ENCODE results near the gene MAP4K3.
"Not testable (repeated sequence)": the region's sequence is repeated elsewhere in the genome, so short reads cannot be mapped to it uniquely, and the experiment has no call there.

MAP4K3 gene

GRCh38 chr2:39300044-39300978 lies 136.8 kb downstream of the MAP4K3 start:
- no peak for DNase-seq

DNA sequence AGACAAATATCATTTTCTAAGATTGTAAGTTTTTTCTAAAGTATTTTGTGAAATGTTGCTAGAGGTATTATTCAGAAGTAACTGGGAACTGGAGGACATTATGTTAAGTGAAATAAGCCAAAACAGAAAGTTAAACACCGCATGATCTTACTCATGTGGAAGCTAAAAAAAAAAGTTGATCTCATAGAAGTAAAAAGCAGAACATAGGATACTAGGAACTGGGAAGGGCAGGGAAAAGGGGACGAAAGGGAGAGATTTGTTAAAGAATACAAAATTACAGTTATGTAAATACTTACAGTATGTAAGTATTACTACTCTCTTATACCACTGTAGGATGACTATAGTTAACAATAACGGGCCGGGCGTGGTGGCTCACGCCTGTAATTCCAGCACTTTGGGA lies 146.7 kb downstream of the MAP4K3 start:
- no peak for DNase-seq

GRCh38 chr2:39289609-39290008 lies 147.5 kb downstream of the MAP4K3 start:
- no peak for DNase-seq

DNA sequence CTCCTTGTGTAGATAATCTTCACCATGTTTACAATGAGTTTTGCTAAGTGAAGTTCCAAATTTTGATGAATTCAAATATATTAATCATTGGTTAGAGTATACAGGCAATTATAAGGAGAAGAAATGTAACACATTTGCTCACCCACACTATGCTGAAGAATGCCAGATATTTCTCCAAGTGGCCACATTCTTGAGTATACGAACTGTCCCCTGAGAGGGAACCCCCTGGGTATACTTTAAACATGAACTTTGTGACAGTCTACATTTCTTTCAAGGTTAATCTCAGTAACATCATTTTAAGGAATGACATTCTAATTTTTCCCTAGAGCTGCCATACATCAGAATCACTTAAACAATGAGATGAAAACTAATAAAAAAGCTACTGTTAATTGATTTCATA lies 153.5 kb downstream of the MAP4K3 start:
- no peak for DNase-seq

DNA sequence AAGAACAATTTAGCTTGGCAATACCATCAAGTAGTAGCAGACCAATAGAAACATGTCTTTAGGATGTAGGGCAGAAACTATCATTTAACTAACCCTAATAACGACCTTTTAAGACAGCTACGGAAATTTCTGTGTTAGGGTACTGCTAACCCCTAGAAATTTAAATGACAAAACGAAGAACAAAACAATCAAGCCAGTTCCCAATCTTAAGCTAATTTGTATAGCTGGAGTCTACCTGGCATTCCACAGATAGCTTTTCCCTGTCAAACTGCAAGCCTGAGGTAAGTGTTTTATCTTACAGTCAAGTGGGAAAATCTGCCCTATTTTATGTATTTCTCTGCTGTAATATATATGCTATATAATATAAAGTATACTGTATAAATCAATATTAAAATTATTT lies 155.7 kb downstream of the MAP4K3 start:
- DNase-seq = no peak

DNA sequence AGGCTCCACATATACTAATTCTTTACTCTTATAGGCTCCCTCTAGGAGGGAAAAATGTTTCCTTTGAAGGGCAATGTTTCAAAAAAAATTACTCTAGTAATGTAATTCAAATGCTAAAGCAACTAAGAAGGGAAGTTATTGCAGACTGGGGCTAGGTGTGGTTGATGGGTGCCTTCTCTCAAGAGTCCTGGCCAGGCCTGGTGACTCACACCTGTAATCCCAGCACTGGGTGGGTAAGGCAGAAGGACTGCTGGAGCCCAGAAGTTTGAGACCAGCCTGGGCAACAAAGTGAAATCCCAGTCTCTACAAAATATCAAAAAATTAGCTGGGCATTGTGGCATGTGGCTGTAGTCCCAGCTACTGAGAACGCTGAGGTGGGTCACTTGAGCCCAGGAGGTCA lies 162.1 kb downstream of the MAP4K3 start:
- no peak for DNase-seq

GRCh38 chr2:39269941-39270340 lies 167.1 kb downstream of the MAP4K3 start:
- DNase-seq = no peak

DNA sequence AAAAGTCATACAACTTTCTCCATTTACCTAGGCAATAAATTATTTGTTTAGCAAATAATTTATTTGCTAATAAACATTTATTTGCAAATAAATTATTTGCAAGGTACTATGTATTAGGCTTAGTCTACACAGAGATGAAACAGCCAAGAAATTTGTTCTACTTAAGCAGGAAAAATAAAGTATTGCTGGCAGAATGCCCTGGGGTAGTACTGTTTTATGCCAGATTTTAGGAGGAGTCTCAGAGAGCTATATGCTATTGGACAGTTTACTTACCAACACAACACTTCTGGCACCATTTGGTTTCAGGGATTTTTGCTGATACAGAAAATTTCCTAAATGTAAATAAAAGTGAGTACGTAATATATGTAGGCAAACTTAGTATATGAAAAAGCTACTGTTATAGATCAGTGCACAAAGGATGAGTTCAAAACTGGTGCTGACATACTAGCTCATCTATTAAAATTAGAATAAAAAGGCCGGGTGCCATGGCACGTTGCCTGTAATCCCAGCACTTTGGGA lies 170.1 kb downstream of the MAP4K3 start:
- DNase-seq = no peak

DNA sequence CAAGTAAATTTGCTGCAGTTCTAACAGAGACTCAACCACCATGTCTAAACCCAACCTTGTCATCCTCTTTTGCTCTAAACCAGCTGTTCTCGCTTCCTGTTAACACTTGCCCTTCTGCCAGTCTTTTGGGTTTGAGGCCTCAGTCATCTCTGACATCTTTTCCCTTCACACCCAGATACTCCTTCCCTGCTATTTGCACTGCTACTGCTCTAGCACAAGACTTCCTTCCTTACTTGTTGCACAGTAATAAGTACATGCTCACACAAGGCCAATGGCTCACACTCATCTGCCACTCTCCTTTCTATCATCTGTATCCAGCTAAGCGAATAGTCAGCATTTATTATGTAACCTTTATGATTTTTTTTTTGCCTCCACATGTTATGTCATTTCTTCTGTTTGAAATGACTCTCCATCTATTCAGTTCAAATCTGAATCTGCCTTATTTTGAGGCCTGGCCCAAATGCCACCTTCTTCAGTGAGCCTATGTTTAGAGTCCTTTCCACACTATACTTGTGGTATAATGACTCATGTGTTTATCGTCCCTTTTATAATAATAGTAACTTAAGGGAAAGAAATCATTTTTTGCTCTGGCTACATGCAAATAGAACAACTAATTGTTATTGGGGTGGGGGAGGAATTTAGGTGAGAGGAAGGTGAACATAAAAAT lies 170.8 kb downstream of the MAP4K3 start:
- no peak for DNase-seq

DNA sequence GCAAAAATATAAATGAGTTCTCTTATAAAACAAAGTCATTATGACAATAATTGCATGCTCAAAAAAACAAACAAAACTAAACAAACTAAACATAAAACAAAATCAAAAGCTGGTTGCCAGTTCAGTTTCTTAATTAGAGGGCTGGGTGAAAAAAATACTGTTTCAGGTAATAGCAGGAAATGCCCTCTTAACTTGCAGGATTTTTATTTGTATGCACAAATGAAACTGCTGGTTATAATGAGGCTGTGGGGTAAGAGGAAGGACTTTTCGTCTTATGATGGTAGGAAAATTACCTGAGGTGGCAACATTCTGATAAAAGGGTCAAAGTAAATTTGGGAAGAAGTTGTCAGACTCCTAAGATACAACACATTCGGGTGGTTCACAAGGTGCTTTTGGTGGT lies 171.8 kb downstream of the MAP4K3 start:
- no peak for DNase-seq

DNA sequence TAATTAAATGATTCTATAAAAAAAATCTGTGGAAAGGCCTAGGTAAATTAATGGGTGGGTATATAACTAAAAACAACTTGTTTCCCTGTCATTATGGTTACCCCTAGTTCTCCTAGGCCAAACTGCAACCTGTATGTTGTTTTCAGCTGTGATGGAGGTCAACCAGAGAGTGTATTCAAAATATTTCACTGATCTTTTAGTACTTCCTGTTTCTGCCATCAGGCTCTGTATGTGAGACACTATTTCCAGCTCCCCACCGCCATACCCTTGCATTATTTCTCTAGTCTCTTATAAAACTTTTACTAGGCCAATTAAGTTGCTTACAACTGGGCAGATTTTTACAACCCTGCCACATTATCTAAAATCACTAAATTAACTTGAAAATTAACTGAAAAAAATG lies 172.4 kb downstream of the MAP4K3 start:
- DNase-seq = no peak

GRCh38 chr2:39260087-39260486 lies 177.0 kb downstream of the MAP4K3 start:
- no peak for DNase-seq

- DNase-seq = no peak
Measured at GRCh38 chr2:39256040-39256439, 181.0 kb downstream of the MAP4K3 start.

- DNase-seq = no peak
Measured at GRCh38 chr2:39252888-39253518, 184.1 kb downstream of the MAP4K3 start.

GRCh38 chr2:39247512-39248043 lies 189.5 kb downstream of the MAP4K3 start:
- no peak for DNase-seq

GRCh38 chr2:39246382-39246980 lies 190.6 kb downstream of the MAP4K3 start:
- no peak for DNase-seq

- peak; percentile 37 for DNase-seq
Measured at GRCh38 chr2:39244963-39245625, 192.0 kb downstream of the MAP4K3 start.

GRCh38 chr2:39244241-39244862 lies 192.7 kb downstream of the MAP4K3 start:
- DNase-seq = not testable (repeated sequence)

DNA sequence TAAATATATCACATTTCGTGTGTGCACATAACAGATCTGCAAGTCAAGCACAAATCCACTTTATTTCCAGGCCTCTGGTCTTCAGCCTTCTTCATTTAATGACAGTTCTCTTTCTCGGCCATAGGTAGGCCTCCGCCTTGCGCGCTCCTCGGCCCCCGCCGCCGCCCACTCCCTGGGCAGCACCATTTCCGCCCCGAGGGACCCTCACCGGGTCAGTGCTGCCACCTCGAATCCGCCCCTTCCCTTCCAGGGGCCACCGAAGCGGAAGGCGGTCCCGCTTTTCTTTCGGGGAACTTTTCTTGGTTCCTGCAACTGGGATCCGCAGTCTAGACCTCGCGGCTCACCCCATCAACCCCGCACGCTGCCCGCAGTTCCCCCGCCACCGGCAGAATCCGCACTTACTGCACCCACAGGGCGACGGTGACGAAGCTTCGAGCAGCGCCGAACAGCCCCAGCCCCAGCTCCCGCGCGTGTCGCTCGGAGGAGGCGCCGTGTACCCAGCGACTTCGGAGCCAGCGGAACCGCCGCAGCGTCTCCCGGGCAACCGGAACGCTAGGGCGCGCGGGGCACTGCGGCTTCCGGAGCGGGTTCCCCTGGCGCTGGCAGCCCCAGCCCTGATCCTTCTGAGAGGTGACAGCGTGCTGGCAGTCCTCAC lies 193.5 kb downstream of the MAP4K3 start, which contains the start of gene CDKL4:
Gene CDKL4 (minus strand): TSS at position 502 of the 655 bp plus-strand sequence.
- DNase-seq = no peak

DNA sequence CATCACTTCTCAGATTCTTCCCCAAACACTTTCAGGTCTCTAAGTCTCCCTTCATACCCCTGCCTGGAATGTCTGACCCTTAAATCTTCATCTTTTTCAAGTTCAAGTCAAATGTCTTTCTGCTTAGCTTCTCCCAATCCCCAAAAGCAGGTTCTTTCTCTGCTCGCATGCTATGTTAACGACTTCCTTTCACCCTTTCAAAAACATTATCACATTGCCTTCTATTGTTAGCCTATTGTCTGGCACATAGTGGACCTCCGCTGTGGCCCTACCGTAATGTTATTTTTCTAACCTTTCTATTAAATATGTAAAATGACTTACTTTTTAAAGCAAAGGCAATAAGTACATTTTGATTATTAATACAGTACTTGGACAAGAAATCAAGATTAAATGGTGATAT lies 195.5 kb downstream of the MAP4K3 start:
- no peak for DNase-seq

- no peak for DNase-seq
Measured at GRCh38 chr2:39240758-39241157, 196.3 kb downstream of the MAP4K3 start.

Measured in stimulated activated CD8-positive, alpha-beta memory T cell treated with anti-CD3 and anti-CD28 coated beads, Interleukin-4, amount 100 ng/mL, for 48 hours (primary cell).